AG04449 (cell line): ENCODE results near the gene DTD1.

Experiments
- CTCF ChIA-PET: fragments of 350-600 bp; formaldehyde crosslinking; extraction: SDS; loops from one replicate; lab custom pipeline; 2021; ENCODE audit warnings: antibody characterized with exemption; lab: Yijun Ruan, JAX
- POLR2A ChIA-PET: fragments of 400-600, 350-600 bp; formaldehyde crosslinking; extraction: SDS; loops from one replicate; lab custom pipeline; 2020; ENCODE audit warnings: antibody characterized with exemption, inconsistent platforms; lab: Yijun Ruan, JAX
- DNase-seq: peaks from one replicate; pipeline ENCODE4 v3.0.0-alpha.2; 2010; ENCODE audit warnings: low read depth, low spot score
- H3K4me3 ChIP-seq: 2 replicates; pipeline ENCODE4 v1.5.1; 2011; ENCODE audit warnings: low read depth, mild to moderate bottlenecking, control low read depth, low read length
- CTCF ChIP-seq: IDR thresholded peaks from one replicate; pipeline ENCODE4 v1.5.1; 2011; ENCODE audit warnings: mild to moderate bottlenecking, moderate library complexity, low read length, control low read depth, inconsistent platforms; ENCODE audit not compliant: insufficient read depth; ENCODE audit errors: missing control alignments

Gene DTD1

DNA sequence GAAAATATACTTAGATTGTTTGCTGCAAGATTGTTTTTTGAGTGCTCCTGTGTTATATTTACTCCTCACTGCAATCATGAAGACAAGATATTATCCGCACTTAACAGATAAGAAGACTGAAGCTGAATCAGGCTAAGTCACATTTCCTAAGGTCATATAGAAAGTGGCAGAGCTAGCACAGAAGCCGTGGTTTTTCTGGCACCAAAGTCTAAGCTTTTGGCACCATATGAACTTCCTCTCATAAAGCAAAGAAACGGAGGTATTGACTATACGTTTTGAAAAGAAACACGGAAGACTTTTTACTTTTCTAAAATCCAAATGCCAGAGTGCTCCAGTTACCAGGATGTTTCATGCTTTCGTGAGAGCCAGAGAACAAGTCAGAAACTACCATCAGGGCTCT is 9.3 kb upstream of the DTD1 start:
- H3K4me3 ChIP-seq: no peak overlapping the region
- ChIA-PET CTCF (interaction anchor here (1.6 kb wide), 1 partner anchor 10 kb away, joined by 4 read pairs; no protein-coding TSS in a partner anchor), POLR2A (no interaction called here)
- no peak for DNase-seq
- TF ChIP-seq CTCF: no peak

- CTCF ChIA-PET: interaction anchor here (1.6 kb wide), 1 partner anchor 9 kb away, joined by 4 read pairs; no protein-coding TSS in a partner anchor
- POLR2A ChIA-PET: no interaction called here
- TF ChIP-seq CTCF: no peak
- no peak overlapping the region for H3K4me3 ChIP-seq
- no peak for DNase-seq
These were observed 7.8 kb upstream of the DTD1 start for GRCh38 chr20:18580012-18580411.

- H3K4me3 ChIP-seq: no peak overlapping the region
- ChIA-PET POLR2A (interaction anchor here (0.7 kb wide), 1 partner anchor 30 kb away, joined by 4 read pairs; no protein-coding TSS in a partner anchor), CTCF (no interaction called here)
- TF ChIP-seq CTCF: no peak
- DNase-seq: no peak
These were observed 2.7 kb upstream of the DTD1 start for GRCh38 chr20:18585134-18585533.

DNA sequence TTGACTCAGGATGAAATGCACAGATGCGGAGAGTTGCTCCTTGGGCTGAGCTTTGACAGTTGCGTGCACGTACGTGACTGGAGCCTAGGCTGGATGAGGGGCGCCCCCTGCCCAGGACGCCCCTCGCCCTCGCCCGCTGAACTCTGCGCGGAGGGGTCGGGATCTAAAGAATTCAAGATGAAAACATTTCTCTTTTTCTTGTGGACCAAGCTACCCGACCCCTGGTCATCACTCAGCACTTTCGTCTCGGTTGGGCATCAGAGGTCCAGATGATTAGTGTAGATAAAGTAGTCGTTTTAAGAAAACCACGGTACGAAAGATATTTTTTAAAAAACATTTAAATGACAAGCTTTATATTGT is 700 bp downstream of the DTD1 start:
- CTCF ChIA-PET: interaction anchor here (0.6 to 2.2 kb wide), 5 partner anchors 9 to 81 kb away, joined by 3 to 9 read pairs (median 4); partner anchors contain the start of gene SEC23B
- H3K4me3 ChIP-seq: peak overlapping the region; percentile 78
- no peak for TF ChIP-seq CTCF
- no peak for DNase-seq
- POLR2A ChIA-PET: no interaction called here

GRCh38 chr20:18589941-18590674 is 2.3 kb downstream of the DTD1 start:
- no peak for TF ChIP-seq CTCF
- H3K4me3 ChIP-seq: no peak overlapping the region
- POLR2A ChIA-PET: interaction anchor here (0.5 kb wide), 1 partner anchor 1396 kb away, joined by 3 read pairs; no protein-coding TSS in a partner anchor
- CTCF ChIA-PET: interaction anchor here (2.2 kb wide), 1 partner anchor 9 kb away, joined by 9 read pairs; no protein-coding TSS in a partner anchor
- DNase-seq: no peak

- no peak overlapping the region for H3K4me3 ChIP-seq
- DNase-seq: no peak
- ChIA-PET CTCF (no interaction called here), POLR2A (interaction anchor here (0.7 kb wide), 1 partner anchor 1455 kb away, joined by 4 read pairs; no protein-coding TSS in a partner anchor)
- TF ChIP-seq CTCF: no peak
These were observed 8.4 kb downstream of the DTD1 start for GRCh38 chr20:18596270-18596669.
